HG03457 (cell line): ENCODE results near the gene SRF.
A peak's percentile ranks its signal among the peaks of the same experiment; 100 is the strongest.
"Not testable (repeated sequence)": the region's sequence is repeated elsewhere in the genome, so short reads cannot be mapped to it uniquely, and the experiment has no call there.

ENCODE experiments used
- ATAC-seq: cut with Tn5 transposase; IDR thresholded peaks from one replicate; pipeline ENCODE4 v1.9.1; 2021; ENCODE audit warnings: moderate number of reproducible peaks; ENCODE audit not compliant: unreplicated experiment

The SRF gene

DNA sequence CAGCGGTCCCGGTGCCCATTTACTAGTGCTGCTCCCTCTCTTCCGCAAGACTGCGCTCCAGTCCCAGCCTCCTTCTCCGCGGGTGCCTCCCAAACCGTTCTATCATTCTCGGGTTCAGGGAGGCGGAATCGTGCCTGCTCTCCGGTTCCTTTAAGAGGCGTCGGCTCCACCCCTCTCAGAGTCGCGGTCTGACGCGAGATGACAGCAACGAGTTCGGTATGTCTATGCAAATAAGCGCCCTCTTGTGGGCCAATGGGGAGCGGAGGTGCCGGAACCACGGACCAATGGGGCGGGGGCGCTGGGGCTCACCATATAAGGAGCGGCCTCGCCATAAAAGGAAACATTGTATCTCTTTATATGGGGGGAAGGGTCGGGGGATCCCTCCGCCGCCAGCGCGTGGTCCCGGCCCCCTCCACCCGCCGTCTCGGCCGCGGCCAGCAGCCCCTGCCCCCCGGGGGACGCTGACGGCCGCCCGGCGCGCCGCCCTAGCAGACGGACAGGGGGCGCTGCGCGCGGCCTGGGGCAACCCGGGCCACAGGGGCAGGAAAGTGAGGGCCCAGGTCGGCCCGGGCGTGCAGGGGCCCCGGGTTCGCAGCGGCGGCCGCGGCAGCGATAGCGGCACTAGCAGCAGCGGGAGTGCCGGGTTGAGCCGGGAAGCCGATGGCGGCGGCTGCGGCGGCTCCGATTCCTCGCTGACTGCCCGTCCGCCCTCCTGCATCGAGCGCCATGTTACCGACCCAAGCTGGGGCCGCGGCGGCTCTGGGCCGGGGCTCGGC, at the start of gene SRF:
Gene SRF (plus strand): TSS at position 339 of the 776 bp plus-strand sequence. CDS start 388 bp downstream, at position 727.
- ATAC-seq = peak; percentile 40

DNA sequence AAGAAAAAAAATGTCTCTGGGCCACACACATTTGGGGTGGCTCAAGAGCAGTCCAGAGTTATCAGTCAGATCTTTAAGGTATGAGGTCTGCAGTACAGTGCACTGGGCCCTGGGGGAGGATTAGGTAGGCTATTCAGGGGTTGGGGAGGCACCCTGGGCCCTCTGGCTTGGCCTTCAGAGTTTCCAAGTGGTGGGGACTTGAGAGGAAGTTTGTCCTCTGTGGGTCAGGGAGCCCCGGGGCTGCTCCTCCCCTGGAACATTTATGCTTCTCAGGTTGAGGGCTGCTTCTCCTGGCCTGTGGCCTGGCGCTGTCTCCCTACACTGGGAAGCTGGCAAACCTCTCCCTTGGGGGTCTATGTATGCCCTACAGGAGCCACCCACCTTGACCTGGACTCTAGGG, 48.9 kb upstream of the SRF start:
- no peak for ATAC-seq

DNA sequence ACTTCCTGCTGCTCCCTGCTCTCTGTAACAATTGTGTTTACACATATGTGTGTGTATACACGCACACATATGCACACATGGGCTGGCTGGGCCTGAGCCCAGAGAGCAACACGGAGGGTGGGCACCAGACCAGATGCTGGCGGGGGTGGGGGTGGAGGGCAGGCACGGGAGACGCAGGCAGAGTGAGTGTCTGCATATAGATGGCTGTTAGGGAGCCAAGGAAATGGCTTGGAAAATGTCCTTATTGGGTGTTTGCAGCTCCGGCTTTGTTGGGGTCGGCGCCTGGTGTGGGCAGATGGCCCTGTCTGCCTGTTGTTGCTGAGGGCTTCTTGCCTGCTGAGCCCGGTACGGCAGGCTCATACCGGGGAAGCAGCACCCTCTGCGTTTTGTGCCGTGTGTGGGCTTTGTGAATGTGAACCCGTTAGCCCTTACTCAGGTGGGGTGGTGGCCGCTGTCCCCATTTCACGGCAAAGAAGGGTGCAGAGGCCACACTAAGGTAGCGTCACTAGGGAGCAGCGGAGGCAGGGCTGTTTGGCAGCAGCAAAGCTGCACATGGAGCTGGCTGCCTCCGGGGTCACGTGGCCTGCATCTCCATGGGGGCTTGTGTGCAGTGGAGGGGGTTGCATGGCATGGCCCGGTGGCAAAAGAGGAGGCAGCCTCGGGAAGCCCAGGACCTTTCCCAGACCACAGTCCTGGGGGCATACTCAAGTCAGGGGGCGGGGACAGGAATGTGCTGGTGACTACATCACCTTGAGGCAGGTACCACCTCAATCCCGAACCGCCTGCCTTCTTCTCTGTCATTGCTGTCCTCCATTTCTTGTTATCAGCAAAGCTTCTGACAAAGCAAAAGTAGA, 47.4 kb upstream of the SRF start:
- ATAC-seq = no peak

DNA sequence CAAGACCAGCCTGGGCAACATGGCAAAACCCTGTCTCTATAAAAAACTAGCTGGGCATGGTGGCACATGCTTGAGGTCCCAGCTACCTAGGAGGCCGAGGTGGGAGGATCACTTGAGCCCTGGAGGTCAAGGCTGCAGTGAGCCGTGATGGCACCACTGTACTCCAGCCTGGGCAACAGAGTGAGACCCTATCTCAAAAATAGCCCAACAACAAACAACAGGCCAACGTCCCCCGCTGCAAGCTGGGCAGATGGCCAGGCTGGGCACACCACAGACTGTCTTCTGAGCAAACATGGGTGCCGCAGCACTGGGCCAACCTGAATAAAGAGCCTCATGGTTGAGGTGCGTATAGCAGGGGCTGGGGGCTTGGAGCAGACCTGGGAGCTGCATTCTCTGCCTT, 46.6 kb upstream of the SRF start:
- no peak for ATAC-seq

DNA sequence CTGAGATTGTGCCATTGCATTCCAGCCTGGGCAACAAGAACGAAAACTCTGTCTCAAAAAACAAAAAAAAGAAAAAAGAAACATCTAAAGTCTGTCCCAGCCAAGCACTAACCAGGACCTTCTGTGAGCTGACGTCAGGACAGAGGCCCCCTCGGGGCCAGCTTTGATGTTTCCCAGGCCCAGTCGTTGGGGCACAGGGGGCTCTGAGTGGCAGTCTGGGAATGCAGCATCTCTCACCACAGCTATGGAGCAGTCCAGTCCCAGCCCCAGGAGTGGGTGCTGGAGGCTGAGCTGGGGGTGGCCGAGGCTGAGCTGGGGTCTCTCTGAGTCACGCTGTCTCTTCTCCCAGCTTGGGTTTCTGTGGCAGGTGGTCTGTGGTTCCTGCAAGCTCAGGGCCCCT, 46.0 kb upstream of the SRF start:
- no peak for ATAC-seq

DNA sequence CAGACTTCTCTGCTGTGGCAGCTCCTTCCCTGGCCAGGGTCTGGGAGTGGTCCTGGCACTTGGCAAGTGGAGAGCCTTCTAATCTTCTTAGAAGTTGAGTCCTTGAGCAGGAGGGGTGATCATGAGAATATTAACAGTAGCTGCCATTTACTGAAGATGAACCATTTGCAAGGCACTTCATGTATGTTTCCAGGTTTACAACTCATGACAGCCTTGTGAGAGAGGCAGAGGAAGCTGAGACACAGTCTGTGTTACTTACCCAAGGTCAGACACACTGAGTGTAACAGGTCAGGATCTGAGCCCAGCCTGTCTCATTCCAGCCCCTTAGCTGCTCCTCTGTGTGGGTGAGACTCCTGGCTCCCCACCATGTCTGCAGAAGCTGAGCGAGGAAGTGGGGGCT, 45.5 kb upstream of the SRF start:
- no peak for ATAC-seq

DNA sequence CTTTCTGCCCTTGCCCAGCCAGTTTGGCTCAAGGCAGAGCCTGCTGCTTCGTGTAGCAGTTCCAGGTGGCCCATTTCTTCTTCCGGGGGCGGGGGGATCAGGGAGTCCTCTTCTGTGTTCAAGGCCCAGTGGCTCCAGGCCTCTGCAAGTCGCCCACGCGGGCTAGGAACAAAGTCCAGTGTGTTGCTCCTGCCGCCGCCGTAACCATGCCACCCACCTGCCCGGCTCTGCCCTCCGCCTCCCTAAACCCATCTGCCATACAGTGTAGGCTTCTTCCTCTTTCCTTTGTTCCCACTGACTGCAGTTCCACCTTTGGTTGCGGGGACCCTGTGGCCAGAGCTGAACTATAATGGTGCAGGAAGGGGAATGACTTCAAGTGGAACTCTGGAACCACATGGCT, 43.9 kb upstream of the SRF start:
- ATAC-seq = no peak

DNA sequence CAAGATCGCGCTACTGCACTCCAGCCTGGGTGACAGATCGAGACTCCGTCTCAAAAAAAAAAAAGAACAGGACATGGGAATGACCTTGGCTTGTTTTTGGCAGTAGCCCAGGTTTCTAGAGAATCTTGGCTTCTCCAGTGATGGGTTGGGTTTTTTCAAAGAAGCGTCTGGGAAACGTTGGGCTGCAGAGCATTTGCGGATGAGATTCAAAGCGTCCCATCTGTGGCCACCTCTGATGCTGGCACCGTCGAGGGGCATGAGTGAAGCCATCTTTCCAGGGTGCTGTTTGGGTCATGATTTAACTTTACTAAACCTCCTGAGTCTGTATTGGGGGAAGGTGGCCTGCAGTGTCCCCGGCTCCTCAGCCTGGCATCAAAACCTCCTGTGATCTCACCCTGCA, 43.2 kb upstream of the SRF start:
- no peak for ATAC-seq

DNA sequence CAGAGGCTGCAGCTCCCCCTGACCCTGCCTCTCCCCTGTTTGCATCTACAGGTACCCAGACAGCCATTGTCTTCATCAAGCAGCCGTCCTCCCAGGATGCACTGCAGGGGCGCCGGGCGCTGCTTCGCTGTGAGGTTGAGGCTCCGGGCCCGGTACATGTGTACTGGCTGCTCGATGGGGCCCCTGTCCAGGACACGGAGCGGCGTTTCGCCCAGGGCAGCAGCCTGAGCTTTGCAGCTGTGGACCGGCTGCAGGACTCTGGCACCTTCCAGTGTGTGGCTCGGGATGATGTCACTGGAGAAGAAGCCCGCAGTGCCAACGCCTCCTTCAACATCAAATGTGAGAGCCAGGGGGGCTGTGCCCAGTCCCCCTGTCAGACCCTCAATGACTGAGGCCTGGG, 42.1 kb upstream of the SRF start:
- ATAC-seq = no peak

DNA sequence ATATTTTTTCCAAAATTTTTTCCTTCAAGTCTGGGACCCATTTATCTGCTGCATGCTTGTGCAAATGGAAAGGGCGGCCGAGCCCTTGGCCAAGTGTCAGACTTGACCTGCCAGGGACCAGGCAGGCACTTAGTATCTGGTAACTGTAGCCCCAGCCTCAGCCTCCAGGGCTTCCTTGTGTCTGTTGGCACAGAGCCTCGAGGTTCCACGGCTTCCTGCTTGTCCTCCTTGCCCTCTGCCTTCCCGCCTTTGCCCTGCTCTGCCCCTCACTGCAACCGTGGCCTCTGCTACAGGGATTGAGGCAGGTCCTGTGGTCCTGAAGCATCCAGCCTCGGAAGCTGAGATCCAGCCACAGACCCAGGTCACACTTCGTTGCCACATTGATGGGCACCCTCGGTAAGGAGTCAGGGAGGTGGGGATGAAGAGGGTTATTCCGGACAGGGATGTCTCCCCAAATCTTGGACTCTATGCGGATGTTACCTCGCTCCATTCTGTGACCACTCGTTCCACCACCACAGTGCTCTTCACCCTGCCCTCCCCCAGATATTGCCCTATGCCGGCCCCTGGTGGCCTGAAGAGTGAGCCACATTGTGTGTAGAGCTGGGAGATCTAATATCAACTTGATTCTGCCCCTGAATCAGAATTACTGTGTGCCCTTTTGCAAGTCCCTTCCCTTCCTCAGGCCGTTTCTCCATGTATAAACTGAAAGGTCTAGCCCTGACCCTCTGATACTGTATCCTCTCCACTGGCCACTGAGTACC, 41.5 kb upstream of the SRF start:
- ATAC-seq = no peak

DNA sequence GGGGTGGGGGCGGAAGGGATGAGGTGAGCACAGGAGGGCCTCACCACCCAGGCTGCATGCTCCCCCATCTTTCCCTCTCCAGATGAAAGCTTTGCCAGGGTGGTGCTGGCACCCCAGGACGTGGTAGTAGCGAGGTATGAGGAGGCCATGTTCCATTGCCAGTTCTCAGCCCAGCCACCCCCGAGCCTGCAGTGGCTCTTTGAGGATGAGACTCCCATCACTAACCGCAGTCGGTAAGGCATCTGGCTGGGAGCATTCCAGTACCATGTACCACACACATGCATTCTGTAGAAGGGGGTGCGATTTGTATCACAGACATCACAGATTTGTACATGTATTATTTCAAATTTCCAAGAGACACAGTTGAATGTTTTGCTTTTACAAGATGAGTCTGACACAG, 40.6 kb upstream of the SRF start:
- ATAC-seq = no peak

DNA sequence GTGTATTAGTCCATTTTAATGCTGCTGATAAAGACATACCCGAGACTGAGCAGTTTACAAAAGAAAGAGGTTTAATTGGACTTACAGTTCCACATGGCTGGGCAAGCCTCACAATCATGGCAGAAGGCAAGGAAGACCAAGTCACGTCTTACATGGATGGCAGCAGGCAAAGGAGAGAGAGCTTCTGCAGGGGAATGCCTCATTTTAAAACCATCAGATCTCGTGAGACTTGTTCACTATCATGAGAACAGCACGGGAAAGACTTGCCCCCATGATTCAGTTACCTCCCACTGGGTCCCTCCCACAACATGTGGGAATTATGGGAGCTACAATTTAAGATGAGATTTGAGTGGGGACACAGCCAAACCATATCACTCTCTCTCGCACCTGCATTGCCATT, 39.7 kb upstream of the SRF start:
- ATAC-seq = not testable (repeated sequence)

DNA sequence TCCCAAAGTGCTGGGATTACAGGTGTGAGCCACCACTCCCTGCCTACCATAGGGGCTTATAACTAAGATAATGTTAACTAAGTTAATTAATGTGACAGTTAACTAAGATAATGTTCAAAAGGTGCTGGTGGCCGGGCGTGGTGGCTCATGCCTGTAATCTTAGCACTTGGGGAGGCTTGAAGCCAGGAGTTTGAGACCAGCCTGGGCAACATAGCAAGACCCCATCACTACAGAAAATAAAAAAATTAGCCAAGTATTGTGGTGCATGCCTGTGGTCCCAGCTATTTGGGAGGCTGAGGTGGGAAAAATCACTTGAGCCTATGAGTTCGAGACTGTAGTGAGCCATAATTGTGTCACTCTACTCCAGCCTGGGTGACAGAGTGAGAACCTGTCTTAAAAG, 32.8 kb upstream of the SRF start:
- ATAC-seq = no peak

DNA sequence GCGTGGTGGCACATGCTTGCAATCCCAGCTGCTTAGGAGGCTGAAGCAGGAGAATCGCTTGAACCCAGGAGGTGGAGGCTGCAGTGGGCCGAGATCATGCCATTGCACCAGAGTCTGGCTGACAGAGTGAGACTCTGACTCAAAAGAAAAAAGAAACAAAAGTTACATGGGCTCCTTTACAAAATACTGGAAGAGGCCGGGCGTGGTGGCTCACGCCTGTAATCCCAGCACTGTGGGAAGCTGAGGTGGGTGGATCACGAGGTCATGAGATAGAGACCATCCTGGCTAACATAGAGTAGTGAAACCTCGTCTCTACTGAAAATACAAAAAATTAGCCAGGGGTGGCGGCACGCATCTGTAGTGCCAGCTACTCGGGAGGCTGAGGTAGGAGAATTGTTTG, 31.1 kb upstream of the SRF start:
- not testable (repeated sequence) for ATAC-seq

DNA sequence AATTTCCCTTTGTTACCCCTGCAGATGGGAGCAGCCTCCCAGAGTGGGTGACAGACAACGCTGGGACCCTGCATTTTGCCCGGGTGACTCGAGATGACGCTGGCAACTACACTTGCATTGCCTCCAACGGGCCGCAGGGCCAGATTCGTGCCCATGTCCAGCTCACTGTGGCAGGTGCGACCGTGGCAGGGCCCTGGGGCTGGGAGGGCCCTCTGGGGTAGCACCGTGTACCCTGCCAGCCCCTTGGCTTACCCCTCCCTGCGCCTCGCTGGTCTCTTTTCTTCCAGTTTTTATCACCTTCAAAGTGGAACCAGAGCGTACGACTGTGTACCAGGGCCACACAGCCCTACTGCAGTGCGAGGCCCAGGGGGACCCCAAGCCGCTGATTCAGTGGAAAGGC, 29.4 kb upstream of the SRF start:
- no peak for ATAC-seq

DNA sequence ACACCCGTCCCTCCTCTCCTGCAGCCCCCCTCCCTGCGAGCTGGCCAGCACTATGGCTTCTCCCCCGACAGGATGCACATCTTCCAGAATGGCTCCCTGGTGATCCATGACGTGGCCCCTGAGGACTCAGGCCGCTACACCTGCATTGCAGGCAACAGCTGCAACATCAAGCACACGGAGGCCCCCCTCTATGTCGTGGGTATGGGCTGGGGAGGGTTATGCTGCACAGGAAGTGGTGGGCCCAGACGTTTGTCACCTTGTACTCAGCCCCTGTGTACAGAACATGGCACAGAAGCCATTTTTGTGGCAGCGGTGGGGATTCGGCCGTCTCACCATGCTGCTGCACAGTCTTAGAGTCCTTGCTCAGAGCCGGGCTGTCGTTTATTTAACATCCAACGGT, 29.0 kb upstream of the SRF start:
- ATAC-seq = no peak

DNA sequence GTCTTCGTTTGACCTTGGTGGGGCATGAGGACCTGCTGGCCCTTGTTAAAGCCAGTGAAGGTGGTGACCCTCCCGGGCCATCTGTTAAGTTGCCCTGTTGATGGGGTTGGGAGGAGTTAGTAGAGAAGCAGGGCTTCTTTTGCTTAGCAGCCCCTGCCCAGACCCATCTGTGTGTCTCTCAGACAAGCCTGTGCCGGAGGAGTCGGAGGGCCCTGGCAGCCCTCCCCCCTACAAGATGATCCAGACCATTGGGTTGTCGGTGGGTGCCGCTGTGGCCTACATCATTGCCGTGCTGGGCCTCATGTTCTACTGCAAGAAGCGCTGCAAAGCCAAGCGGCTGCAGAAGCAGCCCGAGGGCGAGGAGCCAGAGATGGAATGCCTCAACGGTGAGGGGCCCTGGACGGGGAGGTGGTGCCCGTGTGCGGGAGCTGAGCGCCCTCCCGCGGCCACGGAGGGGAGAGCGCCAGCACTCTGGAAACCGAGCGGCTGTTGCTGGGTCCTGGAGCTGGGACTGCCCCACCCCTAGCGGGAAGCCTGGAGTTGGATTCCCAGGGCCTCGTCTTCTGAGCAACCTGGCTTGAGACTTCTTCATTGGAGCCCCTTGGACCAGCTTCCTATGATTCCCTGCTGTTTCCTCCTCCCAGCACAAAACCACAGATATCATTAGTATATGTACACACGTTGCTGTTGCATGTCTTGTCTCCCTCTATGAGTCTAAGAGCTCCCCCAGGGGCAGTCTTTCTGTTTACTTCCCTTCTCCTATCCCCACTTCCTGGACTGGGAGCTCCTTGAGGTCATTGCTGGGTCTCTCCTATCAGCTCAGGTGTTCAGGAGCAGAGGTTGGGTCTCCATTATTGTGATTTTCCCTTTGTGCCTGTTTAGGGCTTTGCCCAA, 27.6 kb upstream of the SRF start:
- peak; percentile 58 for ATAC-seq

DNA sequence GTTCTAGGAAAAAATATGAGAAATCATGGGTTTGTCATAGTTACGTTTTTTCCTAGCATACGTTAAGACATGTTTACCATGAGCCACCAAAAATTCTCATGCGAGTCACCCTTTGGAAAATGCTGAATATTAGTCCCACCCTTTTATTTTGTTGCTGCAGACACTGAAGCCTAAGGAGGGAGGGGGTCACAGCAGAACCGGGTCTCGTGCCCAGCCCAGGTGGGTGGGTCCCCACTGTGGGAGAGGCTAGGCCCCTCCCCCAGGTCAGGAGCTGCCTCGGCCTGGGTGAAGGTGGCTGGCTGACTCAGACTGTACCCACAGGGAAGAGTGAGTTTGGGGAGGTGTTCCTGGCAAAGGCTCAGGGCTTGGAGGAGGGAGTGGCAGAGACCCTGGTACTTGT, 26.2 kb upstream of the SRF start:
- ATAC-seq = no peak

DNA sequence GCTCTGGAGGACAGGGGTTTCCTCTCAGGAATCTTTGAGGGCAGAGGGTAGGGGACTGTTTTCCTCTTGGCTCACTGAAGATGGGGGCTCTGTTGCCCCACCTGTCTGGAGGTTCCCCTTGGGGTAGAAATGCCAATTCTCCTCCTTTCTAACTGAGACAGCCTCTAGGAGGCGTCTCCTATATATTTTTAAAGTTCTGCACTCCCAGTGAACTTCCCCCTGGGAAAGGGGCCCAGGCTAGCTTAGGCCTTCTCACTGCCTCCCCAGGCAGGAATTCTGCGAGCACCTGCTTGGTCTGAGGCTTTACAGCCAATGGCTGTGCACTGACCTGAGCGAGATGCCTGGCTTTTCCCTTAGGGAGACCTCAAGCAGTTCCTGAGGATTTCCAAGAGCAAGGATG, 24.8 kb upstream of the SRF start:
- no peak for ATAC-seq
